HepG2 (cell line): ENCODE data around the gene BTRC. TPM values are rescaled to one million over a fixed set of nuclear protein-coding genes. Genes with fewer than 3 reads are reported as not detected.
A peak's percentile ranks its signal among the peaks of the same experiment; 100 is the strongest.

Experiments
- AGO1 ChIP-seq: fragments of 200-400 bp; formaldehyde crosslinking; IDR thresholded peaks from 2 replicates; pipeline ENCODE4 v1.6.1; 2017; ENCODE audit warnings: mild to moderate bottlenecking, low read depth, low read length, moderate library complexity; ENCODE audit not compliant: poor library complexity, severe bottlenecking
- ASH2L ChIP-seq: fragments of 300-600, 200-600 bp; sonication (generic); IDR thresholded peaks from 2 replicates; pipeline ENCODE4 v1.7.0; 2017; ENCODE audit warnings: low read depth, mild to moderate bottlenecking, moderate library complexity, mixed read lengths, low read length; ENCODE audit not compliant: insufficient read length
- CHD4 ChIP-seq: fragments of 200-600 bp; sonication (generic); IDR thresholded peaks from 2 replicates; pipeline ENCODE4 v1.7.0; 2017; ENCODE audit warnings: mild to moderate bottlenecking, low read length, borderline replicate concordance
- ELF3 ChIP-seq: IDR thresholded peaks from 2 replicates; pipeline ENCODE4 v1.6.1; 2016; ENCODE audit warnings: missing genetic modification reagents, missing compliant biosample characterization
- MATR3 ChIP-seq: sonication (generic); formaldehyde crosslinking; IDR thresholded peaks from 2 replicates; pipeline ENCODE4 v1.4.0; 2020; ENCODE audit warnings: missing genetic modification reagents
- NCOA1 ChIP-seq: sonication (generic); formaldehyde crosslinking; IDR thresholded peaks from 2 replicates; pipeline ENCODE4 v1.9.0; 2021; ENCODE audit warnings: missing genetic modification reagents
- PCBP1 ChIP-seq: fragments of 200-400 bp; formaldehyde crosslinking; IDR thresholded peaks from 2 replicates; pipeline ENCODE4 v1.6.1; 2017; ENCODE audit warnings: mild to moderate bottlenecking, low read depth, low read length, borderline replicate concordance
- POLR2A ChIP-seq, 2 experiments: IDR thresholded peaks; 2 replicates each; pipeline ENCODE4 v1.6.1; 2011; ENCODE audit warnings: low read depth in 2 of 2, low read length in 2 of 2, mild to moderate bottlenecking in 1 of 2, moderate library complexity in 1 of 2; ENCODE audit not compliant: insufficient read depth in 1 of 2
- ZFP37 ChIP-seq: sonication (generic); formaldehyde crosslinking; IDR thresholded peaks from 2 replicates; pipeline ENCODE4 v1.4.0; 2020; ENCODE audit warnings: missing genetic modification reagents, borderline replicate concordance
- ZFP62 ChIP-seq: sonication (generic); formaldehyde crosslinking; IDR thresholded peaks from 2 replicates; pipeline ENCODE4 v1.4.0; 2020; ENCODE audit warnings: missing genetic modification reagents
- ZKSCAN1 ChIP-seq: fragments of 150-350 bp; IDR thresholded peaks from 2 replicates; pipeline ENCODE4 v1.6.1; 2014; ENCODE audit warnings: low read length
- ZKSCAN8 ChIP-seq: IDR thresholded peaks from 2 replicates; pipeline ENCODE4 v1.6.1; 2016; ENCODE audit warnings: borderline replicate concordance, missing genetic modification reagents, missing compliant biosample characterization
- ZMYM2 ChIP-seq: sonication (generic); formaldehyde crosslinking; IDR thresholded peaks from 2 replicates; pipeline ENCODE4 v1.8.0; 2022; ENCODE audit warnings: mild to moderate bottlenecking, missing genetic modification reagents
- ZNF383 ChIP-seq: sonication (generic); formaldehyde crosslinking; IDR thresholded peaks from 2 replicates; pipeline ENCODE4 v1.4.0; 2020; ENCODE audit warnings: missing genetic modification reagents, mild to moderate bottlenecking, borderline replicate concordance
- ZNF484 ChIP-seq: sonication (generic); formaldehyde crosslinking; IDR thresholded peaks from 2 replicates; pipeline ENCODE4 v1.5.1; 2020; ENCODE audit warnings: mild to moderate bottlenecking, low read depth, missing genetic modification reagents, borderline replicate concordance
- ZNF547 ChIP-seq: sonication (generic); formaldehyde crosslinking; IDR thresholded peaks from 2 replicates; pipeline ENCODE4 v1.5.1; 2020; ENCODE audit warnings: mild to moderate bottlenecking, missing genetic modification reagents
- ZNF556 ChIP-seq: sonication (generic); formaldehyde crosslinking; IDR thresholded peaks from 2 replicates; pipeline ENCODE4 v1.4.0; 2020; ENCODE audit warnings: mild to moderate bottlenecking, missing genetic modification reagents, borderline replicate concordance
- ZNF598 ChIP-seq: sonication (generic); formaldehyde crosslinking; IDR thresholded peaks from 2 replicates; pipeline ENCODE4 v1.5.1; 2020; ENCODE audit warnings: mild to moderate bottlenecking, missing genetic modification reagents, borderline replicate concordance
- ZNF672 ChIP-seq: sonication (generic); formaldehyde crosslinking; IDR thresholded peaks from 2 replicates; pipeline ENCODE4 v1.8.1; 2022; ENCODE audit warnings: missing genetic modification reagents
- ZNF75D ChIP-seq: sonication (generic); formaldehyde crosslinking; IDR thresholded peaks from 2 replicates; pipeline ENCODE4 v1.8.1; 2023; ENCODE audit warnings: missing genetic modification reagents, mild to moderate bottlenecking, borderline replicate concordance
- ZNF782 ChIP-seq: sonication (generic); formaldehyde crosslinking; IDR thresholded peaks from 2 replicates; pipeline ENCODE4 v1.4.0; 2020; ENCODE audit warnings: missing genetic modification reagents, mild to moderate bottlenecking, borderline replicate concordance
- polyA plus RNA-seq, 8 experiments: library from polyadenylated mRNA; depleted of rRNA in 3 of 8; stranded (reverse) in 7 of 8; unstranded in 1 of 8; fragments of >200 nt; fragmentation: Illumina TruSeq in 4 of 8; extraction: Trizol in 4 of 8; gene quantifications; 2 replicates each; pipeline versions ENCODE4 v1.2.1 to v1.2.3, GENCODE V29; 2011 to 2016; ENCODE audit warnings: low read depth in 4 of 8, missing spikeins in 1 of 8, mixed read lengths in 1 of 8; ENCODE audit not compliant: insufficient read depth in 1 of 8
- total RNA-seq, 5 experiments: library from RNA; depleted of rRNA; stranded (reverse); fragments of >200 nt; fragmentation: Illumina TruSeq; extraction: Trizol; gene quantifications; 2 replicates each; pipeline ENCODE4 v1.2.3, GENCODE V29; 2016; ENCODE audit warnings: low read depth in 1 of 5
- TF ChIP-seq, protein P1 (sequence below): sonication (generic); formaldehyde crosslinking; IDR thresholded peaks from 2 replicates; pipeline ENCODE4 v1.5.1; 2020; ENCODE audit warnings: missing genetic modification reagents, mild to moderate bottlenecking, borderline replicate concordance
- TF ChIP-seq, protein P2 (sequence below): IDR thresholded peaks from 2 replicates; pipeline ENCODE4 v1.6.1; 2016; ENCODE audit warnings: missing compliant biosample characterization, missing genetic modification reagents, borderline replicate concordance
- TF ChIP-seq, protein P3 (sequence below): sonication (generic); formaldehyde crosslinking; IDR thresholded peaks from 2 replicates; pipeline ENCODE4 v1.5.0; 2020; ENCODE audit warnings: missing genetic modification reagents
- TF ChIP-seq, protein P4 (sequence below): sonication (generic); formaldehyde crosslinking; IDR thresholded peaks from 2 replicates; pipeline ENCODE4 v1.8.0; 2022; ENCODE audit warnings: mild to moderate bottlenecking, missing genetic modification reagents

BTRC gene
- total and polyA plus RNA-seq, 2 of the 13 experiments (the other 11 are each of a cell fraction or from before 2014, with no cell fraction given), result 12.0 to 14.4 TPM

DNA sequence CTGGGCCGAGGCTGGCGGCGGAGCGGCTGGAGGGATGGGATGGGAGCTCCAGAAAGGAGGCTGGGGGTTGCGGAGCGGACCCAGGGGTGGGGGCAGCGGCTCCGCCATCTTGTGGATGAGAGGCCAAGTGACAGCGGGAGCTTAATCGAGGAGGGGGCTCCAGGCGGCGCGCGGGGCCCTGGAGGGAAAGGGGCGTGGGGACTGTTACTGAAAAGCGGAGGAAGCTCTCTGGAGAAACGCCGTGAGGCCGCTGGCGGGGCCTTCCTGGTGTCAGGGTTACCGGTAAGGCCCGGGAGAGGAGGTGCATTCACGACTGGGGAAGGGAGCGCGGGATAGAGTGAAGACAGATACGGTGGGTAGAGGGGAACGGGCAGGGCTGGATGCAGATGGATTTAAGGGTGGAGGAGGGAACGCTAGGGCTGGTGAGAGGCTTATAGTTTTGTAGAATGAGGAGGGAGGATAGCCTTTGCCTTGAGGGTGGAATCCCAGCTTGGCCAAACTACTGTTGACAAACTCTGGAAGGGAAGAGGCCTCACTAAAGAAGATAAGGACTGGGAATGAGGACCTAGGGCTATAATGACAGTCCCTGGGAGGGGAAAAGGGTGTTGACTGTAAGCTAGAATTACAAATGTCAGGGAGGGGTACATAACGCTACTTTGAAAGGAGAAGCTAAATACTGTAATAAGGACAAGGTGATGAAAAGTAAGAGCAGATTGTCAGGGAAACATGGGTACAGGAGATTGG is 535 bp downstream of the BTRC start (continued):
- TF ChIP-seq AGO1, result no peak
- no peak for TF ChIP-seq ZFP62 (CRISPR knock-in tag)
- TF ChIP-seq, protein P1, sequence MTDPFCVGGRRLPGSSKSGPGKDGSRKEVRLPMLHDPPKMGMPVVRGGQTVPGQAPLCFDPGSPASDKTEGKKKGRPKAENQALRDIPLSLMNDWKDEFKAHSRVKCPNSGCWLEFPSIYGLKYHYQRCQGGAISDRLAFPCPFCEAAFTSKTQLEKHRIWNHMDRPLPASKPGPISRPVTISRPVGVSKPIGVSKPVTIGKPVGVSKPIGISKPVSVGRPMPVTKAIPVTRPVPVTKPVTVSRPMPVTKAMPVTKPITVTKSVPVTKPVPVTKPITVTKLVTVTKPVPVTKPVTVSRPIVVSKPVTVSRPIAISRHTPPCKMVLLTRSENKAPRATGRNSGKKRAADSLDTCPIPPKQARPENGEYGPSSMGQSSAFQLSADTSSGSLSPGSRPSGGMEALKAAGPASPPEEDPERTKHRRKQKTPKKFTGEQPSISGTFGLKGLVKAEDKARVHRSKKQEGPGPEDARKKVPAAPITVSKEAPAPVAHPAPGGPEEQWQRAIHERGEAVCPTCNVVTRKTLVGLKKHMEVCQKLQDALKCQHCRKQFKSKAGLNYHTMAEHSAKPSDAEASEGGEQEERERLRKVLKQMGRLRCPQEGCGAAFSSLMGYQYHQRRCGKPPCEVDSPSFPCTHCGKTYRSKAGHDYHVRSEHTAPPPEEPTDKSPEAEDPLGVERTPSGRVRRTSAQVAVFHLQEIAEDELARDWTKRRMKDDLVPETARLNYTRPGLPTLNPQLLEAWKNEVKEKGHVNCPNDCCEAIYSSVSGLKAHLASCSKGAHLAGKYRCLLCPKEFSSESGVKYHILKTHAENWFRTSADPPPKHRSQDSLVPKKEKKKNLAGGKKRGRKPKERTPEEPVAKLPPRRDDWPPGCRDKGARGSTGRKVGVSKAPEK, result no peak
- TF ChIP-seq PCBP1, result 0 out of 2 replicates have a peak, but pooled peaks have one; percentile 23
- TF ChIP-seq ZNF672 (CRISPR knock-in tag), result no peak
- TF ChIP-seq, protein P2, sequence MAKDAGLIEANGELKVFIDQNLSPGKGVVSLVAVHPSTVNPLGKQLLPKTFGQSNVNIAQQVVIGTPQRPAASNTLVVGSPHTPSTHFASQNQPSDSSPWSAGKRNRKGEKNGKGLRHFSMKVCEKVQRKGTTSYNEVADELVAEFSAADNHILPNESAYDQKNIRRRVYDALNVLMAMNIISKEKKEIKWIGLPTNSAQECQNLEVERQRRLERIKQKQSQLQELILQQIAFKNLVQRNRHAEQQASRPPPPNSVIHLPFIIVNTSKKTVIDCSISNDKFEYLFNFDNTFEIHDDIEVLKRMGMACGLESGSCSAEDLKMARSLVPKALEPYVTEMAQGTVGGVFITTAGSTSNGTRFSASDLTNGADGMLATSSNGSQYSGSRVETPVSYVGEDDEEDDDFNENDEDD, result no peak; the same call in 1 of the 2 replicates
- no peak for TF ChIP-seq ZNF75D (CRISPR knock-in tag)
- TF ChIP-seq ZNF547 (CRISPR knock-in tag), result no peak; the same call in 1 of the 2 replicates
- TF ChIP-seq ZMYM2 (CRISPR knock-in tag), result no peak
- no peak for TF ChIP-seq ZKSCAN8 (CRISPR knock-in tag)
- no peak for TF ChIP-seq POLR2A (IDR thresholded peaks at IDR 0.05; ENCODE audit: insufficient read depth in 1 of 2, low read depth in 2 of 2, low read length in 2 of 2)
- no peak for TF ChIP-seq ZNF556 (CRISPR knock-in tag)
- TF ChIP-seq, protein P3, sequence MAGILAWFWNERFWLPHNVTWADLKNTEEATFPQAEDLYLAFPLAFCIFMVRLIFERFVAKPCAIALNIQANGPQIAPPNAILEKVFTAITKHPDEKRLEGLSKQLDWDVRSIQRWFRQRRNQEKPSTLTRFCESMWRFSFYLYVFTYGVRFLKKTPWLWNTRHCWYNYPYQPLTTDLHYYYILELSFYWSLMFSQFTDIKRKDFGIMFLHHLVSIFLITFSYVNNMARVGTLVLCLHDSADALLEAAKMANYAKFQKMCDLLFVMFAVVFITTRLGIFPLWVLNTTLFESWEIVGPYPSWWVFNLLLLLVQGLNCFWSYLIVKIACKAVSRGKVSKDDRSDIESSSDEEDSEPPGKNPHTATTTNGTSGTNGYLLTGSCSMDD (CRISPR knock-in tag), result no peak
- TF ChIP-seq ELF3, result peak; percentile 4; the same call in 1 of the 2 replicates
- no peak for TF ChIP-seq ZNF598 (CRISPR knock-in tag)
- TF ChIP-seq ZNF383 (CRISPR knock-in tag), result no peak
- peak; percentile 83 for TF ChIP-seq ASH2L
- no peak for TF ChIP-seq NCOA1 (CRISPR knock-in tag)
- TF ChIP-seq ZNF782 (CRISPR knock-in tag), result no peak
- TF ChIP-seq, protein P4, sequence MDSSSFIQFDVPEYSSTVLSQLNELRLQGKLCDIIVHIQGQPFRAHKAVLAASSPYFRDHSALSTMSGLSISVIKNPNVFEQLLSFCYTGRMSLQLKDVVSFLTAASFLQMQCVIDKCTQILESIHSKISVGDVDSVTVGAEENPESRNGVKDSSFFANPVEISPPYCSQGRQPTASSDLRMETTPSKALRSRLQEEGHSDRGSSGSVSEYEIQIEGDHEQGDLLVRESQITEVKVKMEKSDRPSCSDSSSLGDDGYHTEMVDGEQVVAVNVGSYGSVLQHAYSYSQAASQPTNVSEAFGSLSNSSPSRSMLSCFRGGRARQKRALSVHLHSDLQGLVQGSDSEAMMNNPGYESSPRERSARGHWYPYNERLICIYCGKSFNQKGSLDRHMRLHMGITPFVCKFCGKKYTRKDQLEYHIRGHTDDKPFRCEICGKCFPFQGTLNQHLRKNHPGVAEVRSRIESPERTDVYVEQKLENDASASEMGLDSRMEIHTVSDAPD (CRISPR knock-in tag), result no peak
- no peak for TF ChIP-seq CHD4
- TF ChIP-seq ZNF484, result no peak
- TF ChIP-seq MATR3 (CRISPR knock-in tag), result no peak
- TF ChIP-seq ZKSCAN1, result no peak
- TF ChIP-seq ZFP37 (CRISPR knock-in tag), result no peak
